Astrocyte of the cerebellum (primary cell): ENCODE measurements around the gene ELOB.

Experiments
- DNase-seq: peaks from one replicate; pipeline ENCODE4 v3.0.0-alpha.2; 2011; ENCODE audit warnings: low read depth
- H3K4me3 ChIP-seq: 2 replicates; pipeline ENCODE4 v1.5.1; 2011; ENCODE audit warnings: mild to moderate bottlenecking, low read depth, low read length, moderate library complexity
- CTCF ChIP-seq: IDR thresholded peaks from 2 replicates; pipeline ENCODE4 v1.5.1; 2012; ENCODE audit warnings: low read length, low read depth, moderate library complexity, mild to moderate bottlenecking; ENCODE audit errors: missing control alignments
- in situ Hi-C: cut with HindIII; loops from 2 replicates; pipeline ENCODE4 v1.10.0; 2017; ENCODE audit warnings: low sequenced_read_pairs

Gene ELOB

GRCh38 chr16:2778630-2778958, 1.5 kb upstream of the ELOB start:
- no peak for DNase-seq
- no peak for TF ChIP-seq CTCF
- peak overlapping the region; percentile 88 for H3K4me3 ChIP-seq
- in situ Hi-C loops: loop anchor here (10.0 kb wide), 1 partner anchor 136 kb away; the partner anchor contains the start of gene FLYWCH1

GRCh38 chr16:2777903-2778629, 986 bp upstream of the ELOB start:
- in situ Hi-C loops: loop anchor here (10.0 kb wide), 1 partner anchor 137 kb away; the partner anchor contains the start of gene FLYWCH1

GRCh38 chr16:2776500-2777139, 460 bp downstream of the ELOB start:
- peak overlapping the region; percentile 86 for H3K4me3 ChIP-seq
- in situ Hi-C loops: loop anchor here (10.0 kb wide), 1 partner anchor 138 kb away; the partner anchor contains the start of gene FLYWCH1
- no peak for DNase-seq
- TF ChIP-seq CTCF: no peak

More at GRCh38 chr16:2777903-2778629, 986 bp upstream of the ELOB start:
- H3K4me3 ChIP-seq: peak overlapping the region; percentile 88
- DNase-seq: no peak
- TF ChIP-seq CTCF: no peak

- peak overlapping the region; percentile 86 for H3K4me3 ChIP-seq
- DNase-seq: no peak
- in situ Hi-C loops: loop anchor here (10.0 kb wide), 1 partner anchor 139 kb away; the partner anchor contains the start of gene FLYWCH1
- no peak for TF ChIP-seq CTCF
Measured at GRCh38 chr16:2775765-2776499, 1.1 kb downstream of the ELOB start.

- H3K4me3 ChIP-seq: no peak overlapping the region
- no peak for DNase-seq
- in situ Hi-C loops: loop anchor here (10.0 kb wide), 1 partner anchor 140 kb away; the partner anchor contains the start of gene FLYWCH1
- TF ChIP-seq CTCF: no peak
Measured at GRCh38 chr16:2775131-2775716, 1.9 kb downstream of the ELOB start.
